ENCODE data around the gene ZNF560.

The ZNF560 gene

GRCh38 chr19:9535934-9536333 is 37.5 kb upstream of the ZNF560 start:
- no peak overlapping the region for H3K4me3 ChIP-seq (ENCODE audit: low read depth, low read length)
- no peaks in the 10 kb centered on the region for H3K4me1 ChIP-seq
- no peak overlapping the region for H2AFZ ChIP-seq
- H3K4me2 ChIP-seq (ENCODE audit: low read length): no peak overlapping the region
- TF ChIP-seq CTCF (IDR thresholded peaks at IDR 0.05): no peak
- H3K9me3 ChIP-seq (ENCODE audit: control insufficient read depth, low read length): no peaks in the 10 kb centered on the region
- H3K27me3 ChIP-seq (ENCODE audit: control insufficient read depth, insufficient read depth, low read length): no peaks in the 10 kb centered on the region
- no peaks in the 10 kb centered on the region for H3K36me3 ChIP-seq (ENCODE audit: control insufficient read depth, insufficient read depth, low read length)
- no peak overlapping the region for H3K27ac ChIP-seq
- H3K79me2 ChIP-seq: no peaks in the 10 kb centered on the region
- no peak overlapping the region for H3K9ac ChIP-seq

- Histone ChIP-seq H3K4me2 (ENCODE audit: low read length) (no peak overlapping the region), H3K9ac (no peak overlapping the region), H3K27me3 (ENCODE audit: control insufficient read depth, insufficient read depth, low read length) (no peaks in the 10 kb centered on the region), H3K79me2 (no peaks in the 10 kb centered on the region), H3K27ac (no peak overlapping the region), H3K4me3 (ENCODE audit: low read depth, low read length) (no peak overlapping the region), H2AFZ (no peak overlapping the region), H3K36me3 (ENCODE audit: control insufficient read depth, insufficient read depth, low read length) (peaks cover 26% of the 10 kb centered on the region), H3K4me1 (no peaks in the 10 kb centered on the region), H3K9me3 (ENCODE audit: control insufficient read depth, low read length) (peaks cover 16% of the 10 kb centered on the region)
- no peak for TF ChIP-seq CTCF (IDR thresholded peaks at IDR 0.05)
These were observed 33.5 kb upstream of the ZNF560 start for GRCh38 chr19:9531933-9532332.

GRCh38 chr19:9528757-9529336 is 30.4 kb upstream of the ZNF560 start:
- peaks cover 30% of the 10 kb centered on the region for H3K36me3 ChIP-seq (ENCODE audit: control insufficient read depth, insufficient read depth, low read length)
- H3K4me2 ChIP-seq (ENCODE audit: low read length): no peak overlapping the region
- no peak overlapping the region for H2AFZ ChIP-seq
- H3K9me3 ChIP-seq (ENCODE audit: control insufficient read depth, low read length): peaks cover 17% of the 10 kb centered on the region
- H3K27ac ChIP-seq: no peak overlapping the region
- no peak overlapping the region for H3K9ac ChIP-seq
- H3K4me3 ChIP-seq (ENCODE audit: low read depth, low read length): no peak overlapping the region
- TF ChIP-seq CTCF (IDR thresholded peaks at IDR 0.05): no peak
- H3K4me1 ChIP-seq: no peaks in the 10 kb centered on the region
- no peaks in the 10 kb centered on the region for H3K79me2 ChIP-seq
- H3K27me3 ChIP-seq (ENCODE audit: control insufficient read depth, insufficient read depth, low read length): no peaks in the 10 kb centered on the region

GRCh38 chr19:9523885-9524474 is 25.6 kb upstream of the ZNF560 start:
- Histone ChIP-seq H3K9ac (no peak overlapping the region), H3K79me2 (no peaks in the 10 kb centered on the region), H3K4me1 (no peaks in the 10 kb centered on the region), H3K27me3 (ENCODE audit: control insufficient read depth, insufficient read depth, low read length) (no peaks in the 10 kb centered on the region), H2AFZ (no peak overlapping the region), H3K4me2 (ENCODE audit: low read length) (no peak overlapping the region), H3K9me3 (ENCODE audit: control insufficient read depth, low read length) (peaks cover 21% of the 10 kb centered on the region), H3K36me3 (ENCODE audit: control insufficient read depth, insufficient read depth, low read length) (peaks cover 20% of the 10 kb centered on the region), H3K4me3 (ENCODE audit: low read depth, low read length) (no peak overlapping the region), H3K27ac (no peak overlapping the region)
- TF ChIP-seq CTCF (IDR thresholded peaks at IDR 0.05): no peak

- Histone ChIP-seq H3K36me3 (ENCODE audit: control insufficient read depth, insufficient read depth, low read length) (no peaks in the 10 kb centered on the region), H3K27ac (no peak overlapping the region), H3K9ac (no peak overlapping the region), H3K9me3 (ENCODE audit: control insufficient read depth, low read length) (no peaks in the 10 kb centered on the region), H3K4me3 (ENCODE audit: low read depth, low read length) (no peak overlapping the region), H3K4me2 (ENCODE audit: low read length) (no peak overlapping the region), H2AFZ (no peak overlapping the region), H3K4me1 (no peaks in the 10 kb centered on the region), H3K27me3 (ENCODE audit: control insufficient read depth, insufficient read depth, low read length) (no peaks in the 10 kb centered on the region), H3K79me2 (no peaks in the 10 kb centered on the region)
- no peak for TF ChIP-seq CTCF (IDR thresholded peaks at IDR 0.05)
These were observed 8.9 kb upstream of the ZNF560 start for GRCh38 chr19:9507285-9507684.
